K562 (cell line): ENCODE measurements around the gene FLT1.

Source experiments
- CTCF ChIP-seq, 3 experiments: IDR thresholded peaks in 2 of 3; conservative IDR thresholded peaks in 1 of 3; 2 replicates each; pipeline ENCODE4 v1.5.1; 2011 to 2012; ENCODE audit warnings: low read length in 3 of 3, mild to moderate bottlenecking in 3 of 3, control low read depth in 2 of 3, improper control_type of control experiment in 1 of 3, inconsistent platforms in 1 of 3, low read depth in 1 of 3, mixed read lengths in 1 of 3, moderate library complexity in 1 of 3; ENCODE audit not compliant: insufficient read depth in 2 of 3
- EP300 ChIP-seq: IDR thresholded peaks from 2 replicates; pipeline ENCODE4 v1.6.1; 2012; ENCODE audit warnings: low read length, improper control_type of control experiment
- HDAC6 ChIP-seq: IDR thresholded peaks from 2 replicates; pipeline ENCODE4 v1.6.1; 2012; ENCODE audit warnings: low read depth, mild to moderate bottlenecking, control low read depth, inconsistent platforms, low read length, moderate library complexity
- MAX ChIP-seq: sonication (generic); formaldehyde crosslinking; IDR thresholded peaks from 2 replicates; pipeline ENCODE4 v1.9.0; 2022; ENCODE audit warnings: mild to moderate bottlenecking, missing genetic modification reagents
- POLR2AphosphoS5 ChIP-seq: IDR thresholded peaks from 2 replicates; pipeline ENCODE4 v1.6.1; 2011; ENCODE audit warnings: mild to moderate bottlenecking, low read depth, low read length, moderate library complexity; ENCODE audit not compliant: control insufficient read depth, insufficient read depth
- RAD21 ChIP-seq, 2 experiments: fragments of 250-450 bp in 1 of 2; fragments of 450-650 bp in 1 of 2; sonication (Bioruptor Pico) in 1 of 2; formaldehyde crosslinking in 1 of 2; IDR thresholded peaks in 1 of 2; conservative IDR thresholded peaks in 1 of 2; 2 replicates each; pipeline versions ENCODE4 v1.4.0 to v1.8.0; 2020 to 2022; ENCODE audit warnings: mild to moderate bottlenecking in 2 of 2, moderate library complexity in 1 of 2
- SPI1 ChIP-seq: IDR thresholded peaks from 2 replicates; pipeline ENCODE4 v1.6.1; 2011; ENCODE audit warnings: low read depth, low read length, control low read depth, borderline replicate concordance
- TAF1 ChIP-seq: IDR thresholded peaks from 2 replicates; pipeline ENCODE4 v1.6.1; 2011; ENCODE audit warnings: mild to moderate bottlenecking, low read length, moderate library complexity; ENCODE audit not compliant: insufficient read depth, control insufficient read depth, severe bottlenecking; ENCODE audit errors: extremely low read depth
- USF1 ChIP-seq: sonication (generic); formaldehyde crosslinking; IDR thresholded peaks from 2 replicates; pipeline ENCODE4 v1.9.0; 2022; ENCODE audit warnings: mild to moderate bottlenecking, missing genetic modification reagents
- ZBTB2 ChIP-seq: fragments of 450-650 bp; IDR thresholded peaks from 2 replicates; pipeline ENCODE4 v1.6.1; 2016; ENCODE audit warnings: antibody characterized with exemption
- ZNF76 ChIP-seq: fragments of 250-450 bp; sonication (Bioruptor Pico); IDR thresholded peaks from 2 replicates; pipeline ENCODE4 v1.4.0; 2020; ENCODE audit warnings: mild to moderate bottlenecking, moderate library complexity, borderline replicate concordance

- no peak for TF ChIP-seq EP300
- no peak for TF ChIP-seq CTCF (IDR thresholded peaks at IDR 0.05 in 2 of 3, conservative IDR thresholded peaks at IDR 0.05 in 1 of 3; ENCODE audit: insufficient read depth in 2 of 3, low read depth in 1 of 3, low read length in 3 of 3)
- TF ChIP-seq ZBTB2, result no peak
- no peak for TF ChIP-seq USF1
- no peak for TF ChIP-seq TAF1
- no peak for TF ChIP-seq SPI1
- TF ChIP-seq MAX (CRISPR knock-in tag), result no peak
- no peak for TF ChIP-seq POLR2AphosphoS5
- no peak for TF ChIP-seq RAD21 (CRISPR knock-in tag; conservative IDR thresholded peaks at IDR 0.05 in 1 of 2, IDR thresholded peaks at IDR 0.05 in 1 of 2)
- no peak for TF ChIP-seq ZNF76 (CRISPR knock-in tag)
- TF ChIP-seq HDAC6, result no peak
Observed at GRCh38 chr13:28337166-28338005, 157.5 kb downstream of the FLT1 start.
